Testis (tissue), 2 donors: ENCODE measurements around the gene CUTC.

Experiments used
- CTCF ChIP-seq, 3 experiments: fragments of 450-650 bp in 2 of 3; fragments of 200-600 bp in 1 of 3; sonication (generic) in 1 of 3; IDR thresholded peaks; one replicate each; pipeline ENCODE4 v1.5.1; 2016 to 2019; ENCODE audit warnings: antibody characterized with exemption in 3 of 3, mild to moderate bottlenecking in 2 of 3, moderate library complexity in 1 of 3
- POLR2A ChIP-seq: fragments of 450-650 bp; IDR thresholded peaks from one replicate; pipeline ENCODE4 v1.6.1; 2017; ENCODE audit warnings: antibody characterized with exemption, mild to moderate bottlenecking, moderate library complexity

- no peak for TF ChIP-seq CTCF (IDR thresholded peaks at IDR 0.05)
- no peak for TF ChIP-seq POLR2A
Observed at GRCh38 chr10:99742701-99743100, 10.7 kb downstream of the CUTC start.
